PFSK-1 (cell line): ENCODE data around the gene MAD1L1.

Experiments
- TAF1 ChIP-seq: IDR thresholded peaks from 2 replicates; pipeline ENCODE4 v1.6.1; 2012; ENCODE audit warnings: low read length, control low read depth, borderline replicate concordance; ENCODE audit not compliant: insufficient read depth
- TF ChIP-seq, protein P1 (sequence below), 2 experiments: IDR thresholded peaks; 2 replicates each; pipeline versions ENCODE4 v1.6.1 to v1.8.0; 2011 to 2012; ENCODE audit warnings: low read depth in 2 of 2, low read length in 2 of 2, control low read depth in 1 of 2, inconsistent platforms in 1 of 2, mild to moderate bottlenecking in 1 of 2, moderate library complexity in 1 of 2; ENCODE audit not compliant: insufficient read depth in 1 of 2

GRCh38 chr7:1987591-1988532 is 244.9 kb downstream of the MAD1L1 start:
- TF ChIP-seq TAF1, result no peak
- TF ChIP-seq, protein P1, sequence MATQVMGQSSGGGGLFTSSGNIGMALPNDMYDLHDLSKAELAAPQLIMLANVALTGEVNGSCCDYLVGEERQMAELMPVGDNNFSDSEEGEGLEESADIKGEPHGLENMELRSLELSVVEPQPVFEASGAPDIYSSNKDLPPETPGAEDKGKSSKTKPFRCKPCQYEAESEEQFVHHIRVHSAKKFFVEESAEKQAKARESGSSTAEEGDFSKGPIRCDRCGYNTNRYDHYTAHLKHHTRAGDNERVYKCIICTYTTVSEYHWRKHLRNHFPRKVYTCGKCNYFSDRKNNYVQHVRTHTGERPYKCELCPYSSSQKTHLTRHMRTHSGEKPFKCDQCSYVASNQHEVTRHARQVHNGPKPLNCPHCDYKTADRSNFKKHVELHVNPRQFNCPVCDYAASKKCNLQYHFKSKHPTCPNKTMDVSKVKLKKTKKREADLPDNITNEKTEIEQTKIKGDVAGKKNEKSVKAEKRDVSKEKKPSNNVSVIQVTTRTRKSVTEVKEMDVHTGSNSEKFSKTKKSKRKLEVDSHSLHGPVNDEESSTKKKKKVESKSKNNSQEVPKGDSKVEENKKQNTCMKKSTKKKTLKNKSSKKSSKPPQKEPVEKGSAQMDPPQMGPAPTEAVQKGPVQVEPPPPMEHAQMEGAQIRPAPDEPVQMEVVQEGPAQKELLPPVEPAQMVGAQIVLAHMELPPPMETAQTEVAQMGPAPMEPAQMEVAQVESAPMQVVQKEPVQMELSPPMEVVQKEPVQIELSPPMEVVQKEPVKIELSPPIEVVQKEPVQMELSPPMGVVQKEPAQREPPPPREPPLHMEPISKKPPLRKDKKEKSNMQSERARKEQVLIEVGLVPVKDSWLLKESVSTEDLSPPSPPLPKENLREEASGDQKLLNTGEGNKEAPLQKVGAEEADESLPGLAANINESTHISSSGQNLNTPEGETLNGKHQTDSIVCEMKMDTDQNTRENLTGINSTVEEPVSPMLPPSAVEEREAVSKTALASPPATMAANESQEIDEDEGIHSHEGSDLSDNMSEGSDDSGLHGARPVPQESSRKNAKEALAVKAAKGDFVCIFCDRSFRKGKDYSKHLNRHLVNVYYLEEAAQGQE (IDR thresholded peaks at IDR 0.05; ENCODE audit: insufficient read depth in 1 of 2, low read depth in 2 of 2, low read length in 2 of 2), result no peak
